HCT116 (cell line): Measurements from ENCODE around the gene ZNF580. TPM values are rescaled to one million over a fixed set of nuclear protein-coding genes. Genes with fewer than 3 reads are reported as not detected.

Experiments used
- ATAC-seq: fragments of 200-7000 bp; cut with Tn5 transposase; 2 replicates; pipeline ENCODE4 v1.9.1; 2020; ENCODE audit warnings: mild to moderate bottlenecking, moderate library complexity
- BruUV-seq: library from RNA; stranded (reverse); fragments of 400-500 nt; replicated peaks from 2 replicates; lab custom pipeline; 2021; lab: Mats Ljungman, UMichigan
- CTCF ChIA-PET: fragments of 300-600 bp; sonication (Branson Sonifier 250); formaldehyde crosslinking; loops from one replicate; lab custom pipeline; 2021; ENCODE audit warnings: antibody characterized with exemption; lab: Charles Lee
- POLR2A ChIA-PET: fragments of 300-600, 350-600 bp; sonication (Branson Sonifier 250); formaldehyde crosslinking; loops from one replicate; lab custom pipeline; 2021; ENCODE audit warnings: antibody characterized with exemption; lab: Charles Lee
- RAD21 ChIA-PET, 2 experiments: fragments of 300-600 bp; sonication (Branson Sonifier 250); formaldehyde crosslinking; loops; one replicate each; lab custom pipeline; 2023; ENCODE audit warnings: low total read pairs in 2 of 2; ENCODE audit not compliant: uncharacterized antibody in 2 of 2, unreplicated experiment in 2 of 2, low non-redundant PET in 1 of 2; lab: Charles Lee
- DNase-seq: peaks from one replicate; pipeline ENCODE4 v3.0.0-alpha.2; 2010; ENCODE audit warnings: low read depth, low spot score
- H2AFZ ChIP-seq: fragments of 200-600 bp; shearing (Covaris generic), sonication (generic); 2 replicates; pipeline ENCODE4 v1.6.1; 2017; ENCODE audit warnings: low read depth, mixed run types, mixed read lengths, antibody characterized with exemption, low read length; ENCODE audit not compliant: poor library complexity, severe bottlenecking
- H3K27ac ChIP-seq: 2 replicates; pipeline ENCODE4 v1.5.1; 2012; ENCODE audit warnings: low read depth, low read length
- H3K27me3 ChIP-seq: fragments of 200-600 bp; sonication (generic); 2 replicates; pipeline ENCODE4 v1.6.1; 2016; ENCODE audit warnings: mixed run types, low read length, mixed read lengths; ENCODE audit not compliant: insufficient read depth
- H3K36me3 ChIP-seq, 2 experiments: fragments of 200-500 bp in 1 of 2; fragments of 200-600 bp in 1 of 2; sonication (Bioruptor generic) in 1 of 2; sonication (generic) in 1 of 2; 2 replicates each; pipeline versions ENCODE4 v1.5.1 to v1.6.1; 2014 to 2016; ENCODE audit warnings: low read length in 2 of 2, inconsistent platforms in 1 of 2, mixed read lengths in 1 of 2, mixed run types in 1 of 2; ENCODE audit not compliant: insufficient read depth in 2 of 2, control insufficient read depth in 1 of 2
- H3K4me1 ChIP-seq, 2 experiments: fragments of 200-600 bp in 1 of 2; sonication (generic) in 1 of 2; 2 replicates each; pipeline versions ENCODE4 v1.5.1 to v1.6.1; 2012 to 2017; ENCODE audit warnings: low read length in 2 of 2, inconsistent platforms in 1 of 2, mild to moderate bottlenecking in 1 of 2, mixed read lengths in 1 of 2, mixed run types in 1 of 2, moderate library complexity in 1 of 2; ENCODE audit not compliant: insufficient read depth in 2 of 2, control insufficient read depth in 1 of 2
- H3K4me2 ChIP-seq: fragments of 200-600 bp; sonication (generic); 2 replicates; pipeline ENCODE4 v1.6.1; 2017; ENCODE audit warnings: mixed run types, low read length, mixed read lengths
- H3K4me3 ChIP-seq, 2 experiments: fragments of 200-600 bp in 1 of 2; sonication (generic) in 1 of 2; replicated peaks in 1 of 2; 2 replicates each; pipeline ENCODE4 v1.5.1; 2011 to 2016; ENCODE audit warnings: low read length in 2 of 2, control low read depth in 1 of 2, low read depth in 1 of 2, mild to moderate bottlenecking in 1 of 2, mixed read lengths in 1 of 2, mixed run types in 1 of 2
- H3K79me2 ChIP-seq: fragments of 200-600 bp; sonication (generic); 2 replicates; pipeline ENCODE4 v1.6.1; 2017; ENCODE audit warnings: mild to moderate bottlenecking, mixed run types, low read length, moderate library complexity, mixed read lengths; ENCODE audit not compliant: insufficient read depth
- H3K9ac ChIP-seq: fragments of 200-600 bp; sonication (generic); 2 replicates; pipeline ENCODE4 v1.6.1; 2016; ENCODE audit warnings: low read length, mixed read lengths
- H3K9me2 ChIP-seq: fragments of 200-600 bp; sonication (generic), shearing (Covaris generic); 2 replicates; pipeline ENCODE4 v1.6.1; 2017; ENCODE audit warnings: mixed run types, mild to moderate bottlenecking, moderate library complexity; ENCODE audit not compliant: insufficient read depth
- H3K9me3 ChIP-seq, 2 experiments: fragments of 200-500 bp in 1 of 2; fragments of 200-600 bp in 1 of 2; sonication (Bioruptor generic) in 1 of 2; sonication (generic) in 1 of 2; 2 replicates each; pipeline ENCODE4 v1.6.1; 2014 to 2017; ENCODE audit warnings: low read length in 2 of 2, mixed read lengths in 2 of 2, inconsistent platforms in 1 of 2, low read depth in 1 of 2, mild to moderate bottlenecking in 1 of 2, mixed run types in 1 of 2, moderate library complexity in 1 of 2; ENCODE audit not compliant: control insufficient read depth in 1 of 2, insufficient read depth in 1 of 2
- H4K20me1 ChIP-seq: fragments of 200-600 bp; sonication (generic), shearing (Covaris generic); 2 replicates; pipeline ENCODE4 v1.6.1; 2017; ENCODE audit warnings: mixed run types, mild to moderate bottlenecking, moderate library complexity; ENCODE audit not compliant: insufficient read depth
- CEBPB ChIP-seq: IDR thresholded peaks from 2 replicates; pipeline ENCODE4 v1.6.1; 2012; ENCODE audit warnings: low read depth
- FOSL1 ChIP-seq: IDR thresholded peaks from 2 replicates; pipeline ENCODE4 v1.6.1; 2012; ENCODE audit warnings: low read depth
- POLR2A ChIP-seq: IDR thresholded peaks from 2 replicates; pipeline ENCODE4 v1.7.0; 2011; ENCODE audit warnings: borderline replicate concordance; ENCODE audit not compliant: insufficient read depth, insufficient read length; ENCODE audit errors: extremely low read depth
- POLR2AphosphoS5 ChIP-seq: IDR thresholded peaks from 2 replicates; pipeline ENCODE4 v1.6.1; 2011; ENCODE audit warnings: mild to moderate bottlenecking, low read depth, low read length, moderate library complexity
- SIN3A ChIP-seq: IDR thresholded peaks from 2 replicates; pipeline ENCODE4 v1.6.1; 2012; ENCODE audit warnings: low read depth
- SP1 ChIP-seq: IDR thresholded peaks from 2 replicates; pipeline ENCODE4 v1.6.1; 2012; ENCODE audit warnings: low read depth
- TCF7L2 ChIP-seq: IDR thresholded peaks from 2 replicates; pipeline ENCODE4 v1.7.0; 2011; ENCODE audit warnings: borderline replicate concordance, inconsistent platforms; ENCODE audit not compliant: insufficient read depth, insufficient read length; ENCODE audit errors: extremely low read depth
- YY1 ChIP-seq: IDR thresholded peaks from 2 replicates; pipeline ENCODE4 v1.6.1; 2011; ENCODE audit warnings: low read length, low read depth, moderate library complexity, mild to moderate bottlenecking; ENCODE audit not compliant: insufficient replicate concordance; ENCODE audit errors: extremely low read depth
- intact Hi-C: fragments of 100-400 bp; cut with micrococcal nuclease; formaldehyde crosslinking; loops from 2 replicates; pipeline ENCODE4 v1.10.0; 2022
- total RNA-seq: library from RNA; stranded (reverse); gene quantifications from one replicate; pipeline ENCODE4 v1.2.1, GENCODE V29; 2021; ENCODE audit not compliant: unreplicated experiment
- TF ChIP-seq, protein P1 (sequence below): IDR thresholded peaks from 2 replicates; pipeline ENCODE4 v1.6.1; 2012; ENCODE audit warnings: low read depth
- TF ChIP-seq, protein P2 (sequence below): IDR thresholded peaks from 2 replicates; pipeline ENCODE4 v1.6.1; 2012
- TF ChIP-seq, protein P3 (sequence below), 3 experiments: fragments of 200-600 bp in 1 of 3; sonication (generic) in 1 of 3; IDR thresholded peaks in 2 of 3; conservative IDR thresholded peaks in 1 of 3; 2 replicates each; pipeline ENCODE4 v1.5.1; 2012 to 2017; ENCODE audit warnings: low read depth in 2 of 3, low read length in 2 of 3, antibody characterized with exemption in 1 of 3, borderline replicate concordance in 1 of 3, control low read depth in 1 of 3, mild to moderate bottlenecking in 1 of 3, mixed read lengths in 1 of 3, mixed run types in 1 of 3, moderate library complexity in 1 of 3; ENCODE audit not compliant: insufficient read depth in 1 of 3

Gene ZNF580
- total RNA-seq, 1 experiment from 2014 or later, result 36.7 TPM

DNA sequence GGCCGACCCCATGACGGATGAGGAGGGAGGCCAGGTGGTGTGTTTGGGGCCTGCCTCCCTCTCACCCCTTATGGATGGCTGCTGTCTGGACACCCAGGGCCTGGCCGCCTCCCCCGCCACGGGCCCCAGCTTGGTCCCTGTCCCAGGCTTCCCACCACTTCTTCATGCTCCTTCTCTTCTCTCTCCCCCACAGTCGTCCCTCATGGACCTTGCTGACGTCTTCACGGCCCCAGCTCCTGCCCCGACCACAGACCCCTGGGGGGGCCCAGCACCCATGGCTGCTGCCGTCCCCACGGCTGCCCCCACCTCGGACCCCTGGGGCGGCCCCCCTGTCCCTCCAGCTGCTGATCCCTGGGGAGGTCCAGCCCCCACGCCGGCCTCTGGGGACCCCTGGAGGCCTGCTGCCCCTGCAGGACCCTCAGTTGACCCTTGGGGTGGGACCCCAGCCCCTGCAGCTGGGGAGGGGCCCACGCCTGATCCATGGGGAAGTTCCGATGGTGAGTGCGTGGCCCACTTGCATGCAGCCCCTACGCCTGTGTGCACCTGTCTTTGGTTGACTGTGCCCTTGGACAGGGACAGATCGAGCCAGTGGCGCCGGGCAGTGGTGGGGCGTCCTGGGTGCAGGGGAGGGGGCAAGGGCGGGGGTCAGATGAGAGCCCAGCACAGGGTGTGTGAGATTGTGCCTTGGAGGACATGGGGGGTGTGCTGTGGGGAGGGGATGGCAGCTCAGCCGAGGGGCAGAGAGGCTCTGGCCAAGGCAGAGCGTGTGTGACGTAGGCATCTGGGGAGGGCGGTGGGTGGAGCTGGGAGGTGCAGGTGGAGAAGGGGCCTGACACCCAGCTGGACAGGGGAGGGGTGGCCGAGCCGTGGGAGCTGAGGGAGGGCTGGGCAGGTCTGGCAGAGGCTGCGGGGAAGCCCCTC, 51.0 kb downstream of the ZNF580 start:
- ATAC-seq (no peak), DNase-seq (no peak)
- ChIA-PET POLR2A (no interaction called here), CTCF (no interaction called here), RAD21 (interaction anchor here in 1 of 2 experiments (0.6 kb wide), 1 partner anchor 269 kb away, joined by 4 read pairs; no protein-coding TSS in a partner anchor)
- Histone ChIP-seq H3K36me3 (peaks cover 24 to 28% of the 10 kb centered on the region in 2 experiments; a peak in 3 of 4 replicates), H3K4me3 (no peak overlapping the region), H3K4me1 (no peaks in the 10 kb centered on the region), H3K27ac (no peak overlapping the region), H3K27me3 (no peaks in the 10 kb centered on the region), H3K9me3 (no peaks in the 10 kb centered on the region), H3K9me2 (no peaks in the 10 kb centered on the region), H3K79me2 (peaks cover 11% of the 10 kb centered on the region), H3K9ac (no peak overlapping the region), H4K20me1 (no peaks in the 10 kb centered on the region), H2AFZ (no peak overlapping the region), H3K4me2 (no peak overlapping the region)
- intact Hi-C loops, result no loop called here
- no TSS peak for BruUV-seq
- TF ChIP-seq SIN3A (no peak), POLR2AphosphoS5 (no peak), YY1 (no peak), TCF7L2 (no peak), POLR2A (no peak), CEBPB (no peak), SP1 (no peak), FOSL1 (no peak)
- TF ChIP-seq, protein P1, sequence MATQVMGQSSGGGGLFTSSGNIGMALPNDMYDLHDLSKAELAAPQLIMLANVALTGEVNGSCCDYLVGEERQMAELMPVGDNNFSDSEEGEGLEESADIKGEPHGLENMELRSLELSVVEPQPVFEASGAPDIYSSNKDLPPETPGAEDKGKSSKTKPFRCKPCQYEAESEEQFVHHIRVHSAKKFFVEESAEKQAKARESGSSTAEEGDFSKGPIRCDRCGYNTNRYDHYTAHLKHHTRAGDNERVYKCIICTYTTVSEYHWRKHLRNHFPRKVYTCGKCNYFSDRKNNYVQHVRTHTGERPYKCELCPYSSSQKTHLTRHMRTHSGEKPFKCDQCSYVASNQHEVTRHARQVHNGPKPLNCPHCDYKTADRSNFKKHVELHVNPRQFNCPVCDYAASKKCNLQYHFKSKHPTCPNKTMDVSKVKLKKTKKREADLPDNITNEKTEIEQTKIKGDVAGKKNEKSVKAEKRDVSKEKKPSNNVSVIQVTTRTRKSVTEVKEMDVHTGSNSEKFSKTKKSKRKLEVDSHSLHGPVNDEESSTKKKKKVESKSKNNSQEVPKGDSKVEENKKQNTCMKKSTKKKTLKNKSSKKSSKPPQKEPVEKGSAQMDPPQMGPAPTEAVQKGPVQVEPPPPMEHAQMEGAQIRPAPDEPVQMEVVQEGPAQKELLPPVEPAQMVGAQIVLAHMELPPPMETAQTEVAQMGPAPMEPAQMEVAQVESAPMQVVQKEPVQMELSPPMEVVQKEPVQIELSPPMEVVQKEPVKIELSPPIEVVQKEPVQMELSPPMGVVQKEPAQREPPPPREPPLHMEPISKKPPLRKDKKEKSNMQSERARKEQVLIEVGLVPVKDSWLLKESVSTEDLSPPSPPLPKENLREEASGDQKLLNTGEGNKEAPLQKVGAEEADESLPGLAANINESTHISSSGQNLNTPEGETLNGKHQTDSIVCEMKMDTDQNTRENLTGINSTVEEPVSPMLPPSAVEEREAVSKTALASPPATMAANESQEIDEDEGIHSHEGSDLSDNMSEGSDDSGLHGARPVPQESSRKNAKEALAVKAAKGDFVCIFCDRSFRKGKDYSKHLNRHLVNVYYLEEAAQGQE, result no peak
- TF ChIP-seq, protein P2, sequence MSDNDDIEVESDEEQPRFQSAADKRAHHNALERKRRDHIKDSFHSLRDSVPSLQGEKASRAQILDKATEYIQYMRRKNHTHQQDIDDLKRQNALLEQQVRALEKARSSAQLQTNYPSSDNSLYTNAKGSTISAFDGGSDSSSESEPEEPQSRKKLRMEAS, result no peak
- TF ChIP-seq, protein P3, sequence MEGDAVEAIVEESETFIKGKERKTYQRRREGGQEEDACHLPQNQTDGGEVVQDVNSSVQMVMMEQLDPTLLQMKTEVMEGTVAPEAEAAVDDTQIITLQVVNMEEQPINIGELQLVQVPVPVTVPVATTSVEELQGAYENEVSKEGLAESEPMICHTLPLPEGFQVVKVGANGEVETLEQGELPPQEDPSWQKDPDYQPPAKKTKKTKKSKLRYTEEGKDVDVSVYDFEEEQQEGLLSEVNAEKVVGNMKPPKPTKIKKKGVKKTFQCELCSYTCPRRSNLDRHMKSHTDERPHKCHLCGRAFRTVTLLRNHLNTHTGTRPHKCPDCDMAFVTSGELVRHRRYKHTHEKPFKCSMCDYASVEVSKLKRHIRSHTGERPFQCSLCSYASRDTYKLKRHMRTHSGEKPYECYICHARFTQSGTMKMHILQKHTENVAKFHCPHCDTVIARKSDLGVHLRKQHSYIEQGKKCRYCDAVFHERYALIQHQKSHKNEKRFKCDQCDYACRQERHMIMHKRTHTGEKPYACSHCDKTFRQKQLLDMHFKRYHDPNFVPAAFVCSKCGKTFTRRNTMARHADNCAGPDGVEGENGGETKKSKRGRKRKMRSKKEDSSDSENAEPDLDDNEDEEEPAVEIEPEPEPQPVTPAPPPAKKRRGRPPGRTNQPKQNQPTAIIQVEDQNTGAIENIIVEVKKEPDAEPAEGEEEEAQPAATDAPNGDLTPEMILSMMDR (IDR thresholded peaks at IDR 0.05 in 2 of 3, conservative IDR thresholded peaks at IDR 0.05 in 1 of 3; ENCODE audit: borderline replicate concordance in 1 of 3, insufficient read depth in 1 of 3, low read depth in 2 of 3, low read length in 2 of 3), result no peak
